Urothelium cell line (cell line): ENCODE data around the gene GPR31.
"Not testable (repeated sequence)": the region's sequence is repeated elsewhere in the genome, so short reads cannot be mapped to it uniquely, and the experiment has no call there.

Experiments used
- DNase-seq: peaks from one replicate; pipeline ENCODE4 v3.0.0; 2011; ENCODE audit warnings: low spot score, mixed read lengths
- FAIRE-seq: peaks from 2 replicates; lab custom pipeline; 2011; peaks lifted over from hg19 to GRCh38; lab: Jason Lieb, UNC

The GPR31 gene

GRCh38 chr6:167157863-167158262, at the start of gene GPR31:
TSS of gene GPR31 (minus strand) at chr6:167157980. CDS start at chr6:167157831, 149 bp downstream.
- FAIRE-seq (no peak), DNase-seq (no peak)

DNA sequence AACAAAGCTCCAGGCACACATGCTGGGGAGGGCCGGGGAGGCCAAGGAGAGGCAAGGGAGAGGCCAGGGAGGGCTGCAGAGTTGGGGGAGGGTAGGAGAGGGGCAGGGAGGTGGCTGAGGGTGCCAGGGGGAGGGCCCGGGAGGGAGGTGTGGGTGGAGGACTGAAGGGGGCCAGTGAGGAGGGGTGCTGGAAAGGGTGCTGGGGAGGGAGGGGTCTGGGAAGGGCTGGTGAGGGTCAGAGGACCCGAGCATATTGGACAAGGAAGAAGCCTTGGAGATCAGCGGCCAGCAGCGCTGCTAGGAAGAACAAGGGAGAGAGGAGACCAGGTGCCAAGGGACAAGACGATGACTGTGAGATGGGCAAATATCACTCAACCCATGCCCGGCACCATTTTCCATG, 49.7 kb upstream of the GPR31 start:
- no peak for FAIRE-seq
- DNase-seq = no peak

- not testable (repeated sequence) for FAIRE-seq, DNase-seq
These were observed 47.5 kb upstream of the GPR31 start for GRCh38 chr6:167205316-167205715.

- DNase-seq, FAIRE-seq: not testable (repeated sequence)
These were observed 46.2 kb upstream of the GPR31 start for GRCh38 chr6:167204059-167204348.

GRCh38 chr6:167203261-167204058, 45.7 kb upstream of the GPR31 start:
- DNase-seq = not testable (repeated sequence)
- peak; percentile 93 for FAIRE-seq

DNA sequence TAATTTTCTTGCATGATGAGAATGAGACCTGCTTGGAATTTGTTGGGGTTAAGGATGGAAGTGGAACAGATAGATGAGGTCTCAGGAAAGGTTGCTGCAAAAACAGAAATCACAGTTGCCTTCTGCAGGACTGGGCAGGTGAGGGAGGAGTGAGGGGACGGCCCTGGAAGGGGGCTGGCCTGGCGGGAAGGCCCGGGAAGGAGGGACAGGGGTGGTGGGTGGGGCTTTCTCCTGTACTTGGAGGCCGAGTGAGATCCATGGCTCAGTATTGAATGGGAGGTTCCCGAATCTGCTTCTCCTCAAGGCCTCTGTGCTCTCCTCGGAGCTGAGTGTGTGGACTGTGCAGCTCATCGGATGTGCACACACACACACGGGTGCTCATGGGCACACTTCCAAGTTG, 44.8 kb upstream of the GPR31 start:
- peak; percentile 17 for FAIRE-seq
- DNase-seq = not testable (repeated sequence)

DNA sequence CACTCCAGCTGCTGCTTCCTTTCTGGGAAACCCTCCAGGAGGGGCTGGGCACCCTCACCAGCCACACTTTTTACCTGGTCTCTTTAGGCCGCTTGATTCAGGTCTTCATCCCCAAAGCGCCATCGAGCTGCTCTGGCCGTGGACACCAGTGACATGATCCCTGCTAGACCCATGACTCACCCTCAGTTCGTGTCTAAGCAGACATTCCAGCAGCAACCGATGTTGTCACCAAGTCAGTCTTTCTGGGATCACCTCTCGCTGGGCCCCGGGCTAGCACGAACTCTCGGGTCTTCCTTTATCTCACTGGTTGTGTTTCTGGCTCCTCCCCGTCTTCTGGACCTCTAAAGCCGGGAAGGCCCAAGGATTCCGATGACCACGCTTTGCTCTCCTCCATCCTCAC, 43.0 kb upstream of the GPR31 start:
- DNase-seq (peak; percentile 25), FAIRE-seq (no peak)

- DNase-seq = not testable (repeated sequence)
- FAIRE-seq = peak; percentile 20
These were observed 38.3 kb upstream of the GPR31 start for GRCh38 chr6:167195941-167196610.

DNA sequence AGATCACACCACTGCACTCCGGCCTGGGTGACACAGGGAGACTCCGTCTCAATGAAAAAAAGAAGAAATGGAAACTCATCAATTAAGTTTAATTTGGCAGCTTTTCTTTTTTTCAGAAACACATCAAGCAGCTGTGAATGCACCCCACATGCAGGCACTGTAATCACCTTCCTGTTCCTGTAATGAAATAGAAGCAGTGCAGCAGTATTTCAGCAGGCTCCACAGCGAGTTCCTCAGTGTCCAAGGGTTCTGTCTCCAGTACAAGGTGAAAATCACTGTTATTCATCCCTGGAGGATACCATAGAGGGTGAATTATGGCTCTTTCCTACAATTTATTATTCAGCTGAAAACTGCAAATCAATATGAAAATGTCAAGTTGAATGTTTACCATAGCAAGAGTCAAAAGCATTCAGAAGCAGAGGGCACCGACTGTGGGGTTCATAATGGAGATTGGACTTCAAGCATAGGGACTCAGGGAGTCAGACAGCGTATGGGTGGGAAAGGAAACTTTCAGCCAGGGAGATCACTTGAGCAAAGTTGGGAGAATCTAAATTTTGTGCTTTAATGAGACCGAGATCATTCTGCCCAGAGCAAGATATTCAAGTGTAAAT, 35.8 kb upstream of the GPR31 start:
- not testable (repeated sequence) for DNase-seq, FAIRE-seq

DNA sequence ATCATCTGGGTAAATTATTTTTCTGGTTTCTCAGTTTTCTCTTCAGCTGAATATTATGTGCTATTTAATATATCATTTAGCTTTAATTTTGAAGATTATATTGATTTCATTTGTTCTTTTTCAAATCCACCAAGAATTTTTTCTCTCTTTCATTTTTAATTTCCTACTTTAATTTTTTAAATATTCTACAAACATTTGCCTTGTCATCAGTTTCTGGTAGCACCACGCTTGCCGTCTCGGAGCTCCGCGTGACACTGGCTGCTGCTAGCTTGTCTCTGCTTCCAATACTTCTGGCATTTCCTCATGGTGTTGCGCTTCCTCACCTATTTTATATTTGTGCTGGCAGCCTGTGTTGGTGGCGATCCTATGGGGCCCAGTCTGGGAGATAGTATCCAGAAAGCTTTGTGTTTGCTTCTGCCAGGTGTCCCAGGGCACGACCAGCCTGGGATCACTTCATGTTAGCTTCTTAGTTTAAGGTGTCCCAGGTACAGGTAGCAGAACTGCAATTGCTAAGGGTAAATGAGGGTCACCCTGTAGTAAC, 33.3 kb upstream of the GPR31 start:
- FAIRE-seq, DNase-seq: not testable (repeated sequence)

DNA sequence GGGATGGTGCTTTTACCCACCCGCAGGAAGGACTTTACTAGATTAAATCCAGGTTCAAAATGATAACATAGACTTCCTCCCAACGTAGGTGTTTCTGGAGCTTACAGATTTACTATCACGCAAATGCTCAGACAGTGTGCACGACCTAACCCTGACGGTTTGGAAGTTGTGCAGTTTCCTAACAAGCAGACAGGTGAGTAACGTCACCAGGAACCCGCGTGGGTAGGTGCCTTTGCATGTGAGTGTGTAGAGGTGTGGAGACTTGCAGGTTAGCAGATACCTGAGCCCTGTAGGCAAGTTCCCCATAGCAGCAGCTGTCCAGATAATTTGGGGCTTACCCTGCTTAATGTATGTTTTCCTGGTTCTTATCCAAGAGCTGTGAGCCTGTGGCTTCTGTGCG, 29.5 kb upstream of the GPR31 start:
- FAIRE-seq, DNase-seq: not testable (repeated sequence)

DNA sequence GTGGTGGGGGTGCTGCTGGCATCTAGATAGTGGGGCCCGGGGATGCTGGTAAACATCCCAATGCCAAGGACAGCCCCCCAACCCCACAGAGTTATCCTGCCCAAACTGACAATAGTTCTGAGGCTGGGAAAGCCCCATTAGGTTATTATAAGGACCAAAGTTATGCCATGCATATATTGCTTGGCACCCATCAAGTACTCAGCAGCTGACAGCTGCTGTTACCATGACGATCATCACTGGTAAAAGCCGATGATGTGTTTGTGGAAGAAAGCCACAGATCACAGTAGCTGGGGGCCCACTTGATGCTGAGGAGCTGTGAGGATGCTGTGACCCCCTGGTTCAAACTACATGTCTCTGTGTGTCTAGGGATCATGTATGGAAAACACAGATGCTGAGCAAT, 27.3 kb upstream of the GPR31 start:
- FAIRE-seq = not testable (repeated sequence)

DNA sequence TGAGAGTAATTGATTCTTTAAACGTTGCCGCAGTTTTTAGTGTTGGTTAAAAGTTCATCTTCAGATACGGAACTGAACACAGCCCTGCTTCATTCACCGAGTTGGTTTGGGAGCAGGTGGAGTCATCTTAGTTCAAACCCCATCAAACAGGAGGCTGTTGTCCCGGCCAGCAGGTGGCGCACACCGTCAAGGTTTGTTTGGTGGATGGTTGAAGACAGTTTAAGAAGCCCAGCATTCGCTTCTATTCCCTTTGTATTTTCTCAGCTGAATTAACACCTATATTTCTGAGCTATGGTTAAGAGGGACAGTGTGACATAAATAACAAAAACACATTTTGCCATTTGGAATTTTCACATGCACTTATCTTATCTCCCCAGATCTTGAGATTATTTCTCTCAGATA, 25.1 kb upstream of the GPR31 start:
- peak; percentile 97 for FAIRE-seq
- not testable (repeated sequence) for DNase-seq

More for the DNA sequence above, 27.3 kb upstream of the GPR31 start:
- DNase-seq = not testable (repeated sequence)

DNA sequence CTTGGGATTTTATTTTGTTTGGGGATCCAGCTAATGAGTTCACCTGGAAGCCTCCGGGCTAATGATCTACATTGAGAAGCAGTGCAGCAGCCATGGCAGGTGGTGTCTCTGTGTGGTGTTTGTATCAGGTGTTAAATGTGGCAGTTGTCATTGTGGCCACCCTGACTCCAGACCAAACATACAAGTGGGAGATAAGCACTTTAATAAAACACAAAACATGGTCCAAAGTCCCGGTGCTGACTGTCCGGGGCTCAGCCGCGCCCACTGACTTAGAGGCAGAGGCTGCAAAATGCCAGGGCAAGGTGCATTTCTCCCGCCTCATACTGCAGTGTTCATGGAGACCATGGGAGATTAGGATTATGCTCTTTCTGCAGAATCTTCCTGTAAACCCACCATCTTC, 23.6 kb upstream of the GPR31 start:
- DNase-seq, FAIRE-seq: not testable (repeated sequence)

- not testable (repeated sequence) for FAIRE-seq, DNase-seq
These were observed 22.3 kb upstream of the GPR31 start for GRCh38 chr6:167180086-167180485.

DNA sequence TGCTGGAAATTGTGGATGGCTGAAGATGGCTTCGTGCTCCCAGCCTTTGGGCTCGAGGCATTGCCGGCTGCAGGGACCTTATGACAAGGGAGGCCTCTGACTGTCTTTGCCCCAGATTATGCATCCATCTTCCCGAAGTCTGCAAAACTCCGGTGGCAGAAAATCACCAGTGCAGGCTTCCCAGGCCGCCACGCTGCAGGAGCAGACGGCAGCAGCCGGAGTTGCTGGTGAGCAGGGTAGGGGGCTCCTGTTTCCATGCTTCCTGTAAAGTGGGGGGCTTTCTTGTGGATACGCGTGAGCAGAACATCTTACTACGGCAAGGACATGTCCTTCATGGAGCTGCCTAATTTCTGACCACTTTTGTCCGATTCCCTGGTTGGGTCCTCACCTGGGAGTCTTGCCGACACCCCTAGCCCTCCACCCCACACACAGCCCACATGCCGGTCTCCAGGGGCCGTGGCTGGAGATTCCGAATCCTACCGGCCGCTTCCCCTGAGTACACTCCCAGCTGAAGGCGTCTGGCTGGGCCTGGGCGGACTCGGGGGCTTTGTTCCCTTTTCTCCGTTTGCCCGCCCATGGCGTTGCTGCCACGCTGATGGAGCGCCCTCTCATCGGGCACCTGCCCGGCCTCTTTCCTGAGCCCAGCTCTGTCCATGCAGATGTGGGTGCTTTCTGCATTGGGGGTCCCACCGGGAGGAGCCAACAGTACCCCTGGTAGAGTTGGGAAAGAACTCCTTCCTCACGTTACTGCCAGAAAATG, 21.3 kb upstream of the GPR31 start:
- not testable (repeated sequence) for DNase-seq, FAIRE-seq

DNA sequence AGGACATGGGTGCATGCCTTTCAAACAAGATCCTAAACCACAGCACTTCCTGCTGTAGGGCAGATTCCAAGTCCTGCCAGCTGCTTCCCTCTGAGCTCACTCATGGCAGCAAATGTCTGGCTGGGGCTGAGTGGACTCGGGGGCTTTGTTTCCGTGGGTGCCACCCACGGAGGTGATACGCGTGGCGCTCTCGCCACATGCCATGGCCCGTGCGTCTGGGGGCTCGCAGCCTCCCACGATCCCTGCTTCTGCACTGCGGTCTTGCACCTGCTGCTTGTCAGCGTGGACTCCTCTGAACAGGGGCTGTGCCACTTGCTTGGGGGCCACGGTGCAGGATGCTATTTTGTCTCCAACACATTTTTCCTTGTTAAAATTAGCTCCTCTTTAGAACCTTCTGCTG, 19.5 kb upstream of the GPR31 start:
- FAIRE-seq, DNase-seq: not testable (repeated sequence)

GRCh38 chr6:167172011-167172410, 14.2 kb upstream of the GPR31 start:
- FAIRE-seq, DNase-seq: not testable (repeated sequence)

DNA sequence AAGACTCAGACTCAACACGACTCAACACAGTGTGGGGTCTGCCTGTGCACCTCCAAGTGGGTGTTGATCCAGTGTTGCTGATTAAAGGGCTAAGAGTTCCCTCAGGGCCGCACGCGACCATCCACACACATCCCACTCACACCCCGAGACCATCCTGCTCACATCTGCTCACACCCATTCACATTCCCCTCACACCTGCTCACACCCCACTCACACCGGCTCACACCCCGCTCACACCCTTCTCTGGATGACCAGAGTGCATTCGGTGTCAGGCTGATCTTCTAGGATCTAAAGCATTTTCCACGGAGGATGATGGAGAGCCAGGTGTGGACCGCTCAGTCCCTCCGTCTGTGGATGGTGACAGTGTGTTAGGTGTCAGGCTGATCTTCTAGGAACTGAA, 13.5 kb upstream of the GPR31 start:
- not testable (repeated sequence) for FAIRE-seq, DNase-seq

GRCh38 chr6:167169867-167170266, 12.1 kb upstream of the GPR31 start:
- DNase-seq, FAIRE-seq: not testable (repeated sequence)
